ENCODE results near the gene UBE2J1.

The UBE2J1 gene

GRCh38 chr6:89286516-89286915 is 66.0 kb downstream of the UBE2J1 start:
- DNase-seq = no peak

- DNase-seq = no peak
Measured at GRCh38 chr6:89284963-89285735, 67.4 kb downstream of the UBE2J1 start.

- DNase-seq = no peak
Measured at GRCh38 chr6:89284081-89284480, 68.4 kb downstream of the UBE2J1 start.

DNA sequence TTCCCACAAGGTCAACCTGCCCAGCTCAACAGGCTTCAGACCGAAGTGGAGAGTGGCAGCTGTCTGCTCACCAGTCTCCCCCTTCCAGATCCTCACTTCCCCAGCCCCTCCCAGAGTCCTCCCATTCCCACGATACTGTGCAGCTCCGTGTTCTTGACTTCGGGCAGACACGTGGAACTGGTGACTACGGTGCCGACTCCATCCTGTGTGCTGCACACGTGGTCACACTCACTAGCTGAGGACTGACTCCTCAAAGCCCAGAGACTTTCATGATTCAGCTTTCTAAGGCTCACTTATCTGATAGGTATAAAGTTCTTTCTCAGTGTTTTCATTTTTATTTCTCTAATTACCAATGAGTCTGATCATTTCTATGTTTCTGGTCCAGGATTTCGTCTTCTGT is 69.8 kb downstream of the UBE2J1 start:
- no peak for DNase-seq

DNA sequence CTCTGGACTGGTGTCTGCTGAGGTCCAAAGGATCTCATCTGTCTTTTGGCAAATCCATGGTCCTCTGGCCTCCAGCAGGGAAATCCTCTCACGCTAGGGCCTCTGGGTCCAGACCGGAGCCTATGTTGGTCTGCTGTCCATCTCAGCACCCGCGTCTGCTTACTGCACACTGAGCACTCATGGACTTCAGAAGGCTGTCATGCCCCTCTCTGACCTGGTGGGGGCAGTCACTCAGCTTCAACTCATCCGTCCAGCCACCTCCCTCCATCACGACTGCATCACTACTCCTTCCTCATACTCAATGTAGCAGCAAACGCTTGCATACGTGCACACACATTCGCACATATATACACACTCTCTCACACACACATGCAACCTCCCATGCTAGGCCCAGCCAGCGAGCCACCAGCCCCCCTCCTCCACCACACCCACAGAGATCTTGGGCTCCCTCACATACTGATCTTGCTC is 70.7 kb downstream of the UBE2J1 start:
- no peak for DNase-seq

DNA sequence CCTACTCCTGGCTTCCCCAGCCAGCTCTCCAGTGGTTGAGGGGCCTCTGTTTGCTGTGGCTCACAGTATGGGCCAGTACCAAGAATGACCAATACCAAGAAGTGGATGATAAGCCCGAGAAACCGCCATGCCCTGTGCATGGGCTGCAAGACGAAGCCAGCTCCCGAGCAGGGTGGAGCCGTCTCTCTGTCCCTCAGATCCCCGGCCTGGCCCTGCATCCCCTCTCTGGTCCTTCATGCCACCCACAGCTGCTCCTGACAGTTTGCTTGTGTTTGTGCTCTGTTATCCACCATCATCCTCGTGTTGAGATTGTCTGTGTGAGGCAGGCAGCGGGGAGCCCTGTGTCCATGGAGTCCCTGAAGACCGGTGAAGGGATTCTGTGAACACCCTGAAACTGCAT is 73.6 kb downstream of the UBE2J1 start:
- DNase-seq = no peak
